SH-SY5Y (cell line): ENCODE measurements around the gene ZBTB9.

Experiments
- GATA2 ChIP-seq: IDR thresholded peaks from 2 replicates; pipeline ENCODE4 v1.6.1; 2011; ENCODE audit warnings: mild to moderate bottlenecking, low read depth, low read length
- GATA3 ChIP-seq: IDR thresholded peaks from 2 replicates; pipeline ENCODE4 v1.6.1; 2011; ENCODE audit warnings: low read depth, mild to moderate bottlenecking, low read length, moderate library complexity

DNA sequence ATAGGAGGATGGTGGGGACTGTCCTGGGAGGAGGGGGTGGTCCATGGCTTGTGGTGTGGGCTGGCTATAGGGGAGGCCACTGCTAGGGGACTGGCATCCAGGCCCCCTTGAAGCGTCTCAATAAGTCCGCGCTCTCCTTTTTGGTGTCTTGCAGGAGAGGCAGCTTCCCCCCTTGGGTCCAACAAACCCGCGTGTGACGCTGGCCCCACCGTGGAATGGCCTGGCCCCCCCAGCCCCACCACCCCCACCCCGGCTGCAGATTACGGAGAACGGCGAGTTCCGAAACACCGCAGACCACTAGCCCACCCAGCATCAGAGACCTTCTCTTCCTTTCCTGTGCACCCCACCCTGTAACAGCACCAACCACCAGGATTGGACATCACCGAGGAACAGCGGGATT lies 2.8 kb upstream of the ZBTB9 start:
- TF ChIP-seq GATA2: no peak
- TF ChIP-seq GATA3: no peak
